GM23338 (cell line): ENCODE measurements around the gene SUPT3H. TPM values are rescaled to one million over a fixed set of nuclear protein-coding genes. Genes with fewer than 3 reads are reported as not detected.

Source experiments
- ATAC-seq: fragments of 200-7000 bp; cut with Tn5 transposase; 3 replicates; pipeline ENCODE4 v1.9.1; 2020
- DNase-seq: peaks from one replicate; pipeline ENCODE4 v3.0.0-alpha.2; 2015; ENCODE audit warnings: low spot score
- H2AFZ ChIP-seq: fragments of 200-600 bp; sonication (generic); 2 replicates; pipeline ENCODE4 v1.8.0; 2016; ENCODE audit warnings: antibody characterized with exemption, mild to moderate bottlenecking, moderate library complexity
- H3F3A ChIP-seq: fragments of 200-600 bp; sonication (generic); replicated peaks from 2 replicates; pipeline ENCODE4 v1.8.0; 2017; ENCODE audit warnings: antibody characterized with exemption, mixed run types, low read depth
- H3K27ac ChIP-seq: fragments of 200-600 bp; sonication (generic); 2 replicates; pipeline ENCODE4 v1.6.1; 2016; ENCODE audit warnings: low read depth
- H3K27me3 ChIP-seq: fragments of 200-600 bp; sonication (generic); 2 replicates; pipeline ENCODE4 v1.8.0; 2016; ENCODE audit warnings: mild to moderate bottlenecking, mixed run types, moderate library complexity; ENCODE audit not compliant: insufficient read depth
- H3K36me3 ChIP-seq: fragments of 200-600 bp; sonication (generic); 2 replicates; pipeline ENCODE4 v1.8.0; 2016; ENCODE audit warnings: mild to moderate bottlenecking; ENCODE audit not compliant: insufficient read depth
- H3K4me1 ChIP-seq: fragments of 200-600 bp; sonication (generic); 2 replicates; pipeline ENCODE4 v1.8.0; 2016; ENCODE audit warnings: mild to moderate bottlenecking, moderate library complexity; ENCODE audit not compliant: insufficient read depth
- H3K4me2 ChIP-seq: fragments of 200-600 bp; sonication (generic); 2 replicates; pipeline ENCODE4 v1.7.1; 2017; ENCODE audit warnings: mixed run types
- H3K4me3 ChIP-seq: fragments of 200-600 bp; sonication (generic); 2 replicates; pipeline ENCODE4 v1.6.1; 2016; ENCODE audit warnings: mixed run types
- H3K79me2 ChIP-seq: fragments of 200-600 bp; sonication (generic); replicated peaks from 2 replicates; pipeline ENCODE4 v1.8.0; 2017; ENCODE audit warnings: mild to moderate bottlenecking; ENCODE audit not compliant: insufficient read depth
- H3K9me2 ChIP-seq: fragments of 200-600 bp; sonication (generic); 2 replicates; pipeline ENCODE4 v1.8.0; 2017; ENCODE audit not compliant: insufficient read depth
- H4K20me1 ChIP-seq: fragments of 200-600 bp; sonication (generic); replicated peaks from 2 replicates; pipeline ENCODE4 v1.8.0; 2017; ENCODE audit warnings: mild to moderate bottlenecking; ENCODE audit not compliant: insufficient read depth
- H3K27ac Mint-ChIP-seq: 2 replicates; pipeline ENCODE4 v1.8.0; 2020; ENCODE audit warnings: inconsistent platforms, mild to moderate bottlenecking, moderate library complexity, mixed read lengths
- H3K27me3 Mint-ChIP-seq: 3 replicates; pipeline ENCODE4 v1.8.0; 2022; ENCODE audit warnings: low read depth, mild to moderate bottlenecking, moderate library complexity, mixed read lengths, inconsistent platforms; ENCODE audit not compliant: insufficient read depth, poor library complexity
- H3K36me3 Mint-ChIP-seq: 3 replicates; pipeline ENCODE4 v1.8.0; 2021; ENCODE audit warnings: low read depth, mild to moderate bottlenecking, inconsistent platforms, moderate library complexity, mixed read lengths
- H3K4me1 Mint-ChIP-seq: 3 replicates; pipeline ENCODE4 v1.8.0; 2020; ENCODE audit warnings: mild to moderate bottlenecking, inconsistent platforms, mixed read lengths
- H3K4me3 Mint-ChIP-seq: 3 replicates; pipeline ENCODE4 v1.8.0; 2021; ENCODE audit warnings: moderate library complexity, mild to moderate bottlenecking, inconsistent platforms, mixed read lengths
- H3K9me3 Mint-ChIP-seq: 3 replicates; pipeline ENCODE4 v1.8.0; 2020; ENCODE audit warnings: moderate library complexity, mild to moderate bottlenecking, inconsistent platforms, mixed read lengths
- CREB1 ChIP-seq: fragments of 250-450 bp; sonication (Bioruptor Pico); IDR thresholded peaks from 2 replicates; pipeline ENCODE4 v1.5.0; 2020; ENCODE audit warnings: low read depth, mild to moderate bottlenecking, moderate library complexity
- ETS1 ChIP-seq: IDR thresholded peaks from 2 replicates; pipeline ENCODE4 v1.6.1; 2016; ENCODE audit warnings: antibody characterized with exemption
- EZH2 ChIP-seq: fragments of 200-600 bp; sonication (generic); IDR thresholded peaks from one replicate; pipeline ENCODE4 v1.8.0; 2017; ENCODE audit warnings: antibody characterized with exemption, mild to moderate bottlenecking, low read depth; ENCODE audit not compliant: unreplicated experiment
- JUNB ChIP-seq: IDR thresholded peaks from one replicate; pipeline ENCODE4 v1.6.1; 2016; ENCODE audit warnings: antibody characterized with exemption; ENCODE audit not compliant: unreplicated experiment
- NANOG ChIP-seq: IDR thresholded peaks from 2 replicates; pipeline ENCODE4 v1.6.1; 2016; ENCODE audit warnings: antibody characterized with exemption, borderline replicate concordance
- ZNF114 ChIP-seq: fragments of 250-450 bp; sonication (Bioruptor Pico); IDR thresholded peaks from 2 replicates; pipeline ENCODE4 v1.5.0; 2020; ENCODE audit warnings: mild to moderate bottlenecking, moderate library complexity
- ZNF331 ChIP-seq: fragments of 250-450 bp; sonication (Bioruptor Pico); IDR thresholded peaks from 2 replicates; pipeline ENCODE4 v1.5.0; 2020; ENCODE audit warnings: low read depth, mild to moderate bottlenecking, moderate library complexity
- ZNF462 ChIP-seq: fragments of 250-450 bp; sonication (Bioruptor Pico); IDR thresholded peaks from 2 replicates; pipeline ENCODE4 v1.5.0; 2020; ENCODE audit warnings: mild to moderate bottlenecking, moderate library complexity
- polyA plus RNA-seq: library from polyadenylated mRNA; unstranded; fragments of >200 nt; fragmentation: Nextera tagmentation; extraction: Ambion mirVana; gene quantifications from 2 replicates; pipeline ENCODE4 v1.2.1, GENCODE V29; 2016
- total RNA-seq: library from RNA; depleted of rRNA; stranded (reverse); fragments of >200 nt; shearing (Covaris generic); gene quantifications from 2 replicates; pipeline ENCODE4 v1.2.3, GENCODE V29; 2014

Gene SUPT3H
- total and polyA plus RNA-seq, 2 experiments from 2014 or later, result 11.4 to 30.1 TPM

- Histone ChIP-seq H3K4me3 (no peak overlapping the region), H3K4me1 (no peaks in the 10 kb centered on the region), H2AFZ (no peak overlapping the region), H4K20me1 (no peaks in the 10 kb centered on the region), H3K27me3 (no peaks in the 10 kb centered on the region), H3K4me2 (no peak overlapping the region), H3K79me2 (no peaks in the 10 kb centered on the region), H3K9me2 (no peaks in the 10 kb centered on the region), H3K27ac (no peak overlapping the region), H3F3A (no peaks in the 10 kb centered on the region), H3K36me3 (no peaks in the 10 kb centered on the region)
- Mint-ChIP-seq H3K27me3 (no peaks in the 10 kb centered on the region), H3K36me3 (no peaks in the 10 kb centered on the region), H3K4me3 (no peak overlapping the region), H3K9me3 (no peaks in the 10 kb centered on the region), H3K4me1 (no peaks in the 10 kb centered on the region), H3K27ac (no peak overlapping the region)
- ATAC-seq, result no peak
- TF ChIP-seq JUNB, result no peak
- TF ChIP-seq CREB1 (CRISPR knock-in tag), result no peak
- TF ChIP-seq ETS1, result no peak
- no peak for TF ChIP-seq ZNF462
- TF ChIP-seq ZNF114 (CRISPR knock-in tag), result no peak
- no peak for TF ChIP-seq NANOG
- no peak for TF ChIP-seq ZNF331
- no peak for TF ChIP-seq EZH2
- no peak for DNase-seq
These were observed 446.3 kb downstream of the SUPT3H start for GRCh38 chr6:44931385-44931784.
